HEK293T (cell line): ENCODE results near the gene BCL2.

ENCODE experiments used
- CTCF ChIA-PET: fragments of 350-600 bp; formaldehyde crosslinking; extraction: SDS; loops from one replicate; lab custom pipeline; 2021; ENCODE audit warnings: antibody characterized with exemption, inconsistent platforms; lab: Yijun Ruan, JAX
- POLR2A ChIA-PET: fragments of 350-600 bp; formaldehyde crosslinking; extraction: SDS; loops from one replicate; lab custom pipeline; 2020; ENCODE audit warnings: antibody characterized with exemption, inconsistent platforms; lab: Yijun Ruan, JAX
- DNase-seq: peaks from one replicate; pipeline ENCODE4 v3.0.0; 2012; ENCODE audit warnings: mixed read lengths; ENCODE audit errors: extremely low spot score
- ARNT ChIP-seq: fragments of 450-650 bp; IDR thresholded peaks from 2 replicates; pipeline ENCODE4 v1.6.1; 2017; ENCODE audit warnings: mild to moderate bottlenecking
- BHLHE40 ChIP-seq: fragments of 450-650 bp; IDR thresholded peaks from 2 replicates; pipeline ENCODE4 v1.6.1; 2016; ENCODE audit warnings: mild to moderate bottlenecking, moderate library complexity, borderline replicate concordance
- CTBP1 ChIP-seq: fragments of 450-650 bp; IDR thresholded peaks from 2 replicates; pipeline ENCODE4 v1.6.1; 2016; ENCODE audit warnings: borderline replicate concordance
- ELF4 ChIP-seq: fragments of 450-650 bp; IDR thresholded peaks from 2 replicates; pipeline ENCODE4 v1.6.1; 2017; ENCODE audit warnings: antibody characterized with exemption
- FOXA1 ChIP-seq: fragments of 450-650 bp; IDR thresholded peaks from 2 replicates; pipeline ENCODE4 v1.6.1; 2016; ENCODE audit warnings: mild to moderate bottlenecking
- FOXK2 ChIP-seq: fragments of 450-650 bp; IDR thresholded peaks from 2 replicates; pipeline ENCODE4 v1.6.1; 2016; ENCODE audit warnings: mild to moderate bottlenecking
- FOXM1 ChIP-seq: fragments of 450-650 bp; IDR thresholded peaks from 2 replicates; pipeline ENCODE4 v1.6.1; 2017; ENCODE audit warnings: mild to moderate bottlenecking, borderline replicate concordance
- HDGF ChIP-seq: fragments of 450-650 bp; IDR thresholded peaks from 2 replicates; pipeline ENCODE4 v1.6.1; 2017; ENCODE audit warnings: antibody characterized with exemption, borderline replicate concordance
- L3MBTL2 ChIP-seq: fragments of 450-650 bp; conservative IDR thresholded peaks from 2 replicates; pipeline ENCODE4 v1.6.1; 2016; ENCODE audit warnings: mild to moderate bottlenecking
- LEF1 ChIP-seq: fragments of 450-650 bp; IDR thresholded peaks from 2 replicates; pipeline ENCODE4 v1.6.1; 2017; ENCODE audit warnings: mild to moderate bottlenecking, borderline replicate concordance
- NFRKB ChIP-seq: fragments of 450-650 bp; IDR thresholded peaks from 2 replicates; pipeline ENCODE4 v1.6.1; 2016; ENCODE audit warnings: mild to moderate bottlenecking, moderate library complexity
- SP1 ChIP-seq: fragments of 450-650 bp; IDR thresholded peaks from 2 replicates; pipeline ENCODE4 v1.6.1; 2017
- SUZ12 ChIP-seq: fragments of 450-650 bp; IDR thresholded peaks from 2 replicates; pipeline ENCODE4 v1.6.1; 2016; ENCODE audit warnings: mild to moderate bottlenecking
- TARDBP ChIP-seq: fragments of 450-650 bp; IDR thresholded peaks from 2 replicates; pipeline ENCODE4 v1.6.1; 2016
- ZNF384 ChIP-seq: fragments of 450-650 bp; IDR thresholded peaks from 2 replicates; pipeline ENCODE4 v1.6.1; 2016
- TF ChIP-seq, protein P1 (sequence below): fragments of 450-650 bp; IDR thresholded peaks from 2 replicates; pipeline ENCODE4 v1.6.1; 2016

Gene BCL2

DNA sequence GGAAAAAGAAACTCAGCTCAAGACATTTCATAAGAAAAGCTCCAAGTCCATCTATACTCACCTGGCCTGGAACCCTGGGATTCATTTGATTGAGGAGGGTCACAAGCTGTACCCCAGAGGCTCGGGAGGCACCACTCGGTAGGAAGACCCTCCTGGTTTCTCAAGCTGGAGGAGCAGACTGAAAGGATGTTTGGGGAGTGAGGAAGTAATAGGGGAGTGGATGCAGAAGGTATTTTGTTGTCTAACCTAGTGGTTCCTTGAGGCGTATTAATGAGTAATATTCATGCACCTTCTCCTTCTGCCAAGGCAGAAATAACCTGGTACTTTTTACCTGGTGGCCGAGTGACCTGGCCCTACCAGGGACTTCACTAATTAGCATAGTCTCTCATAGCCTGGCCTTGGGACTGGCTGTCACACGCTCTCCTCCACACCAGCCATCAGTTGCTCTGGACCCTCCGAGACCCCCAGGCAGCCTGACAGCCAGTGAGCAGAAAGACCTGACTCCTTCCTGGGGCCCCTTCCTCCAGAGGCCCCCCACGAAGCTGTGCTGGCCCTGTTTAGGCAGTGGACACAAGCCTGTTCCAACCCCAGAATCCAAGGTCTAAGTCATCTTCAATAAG lies 161.4 kb downstream of the BCL2 start:
- TF ChIP-seq FOXA1, result no peak
- no peak for TF ChIP-seq HDGF
- no peak for TF ChIP-seq L3MBTL2
- TF ChIP-seq NFRKB, result no peak
- no peak for TF ChIP-seq ARNT
- TF ChIP-seq FOXK2, result no peak
- no peak for TF ChIP-seq CTBP1
- TF ChIP-seq SUZ12, result no peak
- TF ChIP-seq, protein P1, sequence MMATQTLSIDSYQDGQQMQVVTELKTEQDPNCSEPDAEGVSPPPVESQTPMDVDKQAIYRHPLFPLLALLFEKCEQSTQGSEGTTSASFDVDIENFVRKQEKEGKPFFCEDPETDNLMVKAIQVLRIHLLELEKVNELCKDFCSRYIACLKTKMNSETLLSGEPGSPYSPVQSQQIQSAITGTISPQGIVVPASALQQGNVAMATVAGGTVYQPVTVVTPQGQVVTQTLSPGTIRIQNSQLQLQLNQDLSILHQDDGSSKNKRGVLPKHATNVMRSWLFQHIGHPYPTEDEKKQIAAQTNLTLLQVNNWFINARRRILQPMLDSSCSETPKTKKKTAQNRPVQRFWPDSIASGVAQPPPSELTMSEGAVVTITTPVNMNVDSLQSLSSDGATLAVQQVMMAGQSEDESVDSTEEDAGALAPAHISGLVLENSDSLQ, result no peak
- TF ChIP-seq FOXM1, result no peak
- TF ChIP-seq ELF4, result no peak
- no peak for TF ChIP-seq BHLHE40
- no peak for TF ChIP-seq SP1
- TF ChIP-seq TARDBP, result no peak
- no peak for TF ChIP-seq ZNF384
- no peak for TF ChIP-seq LEF1
- ChIA-PET CTCF (interaction anchor here (0.6 kb wide), 1 partner anchor 350 kb away, joined by 3 read pairs; no protein-coding TSS in a partner anchor), POLR2A (no interaction called here)
- no peak for DNase-seq

DNA sequence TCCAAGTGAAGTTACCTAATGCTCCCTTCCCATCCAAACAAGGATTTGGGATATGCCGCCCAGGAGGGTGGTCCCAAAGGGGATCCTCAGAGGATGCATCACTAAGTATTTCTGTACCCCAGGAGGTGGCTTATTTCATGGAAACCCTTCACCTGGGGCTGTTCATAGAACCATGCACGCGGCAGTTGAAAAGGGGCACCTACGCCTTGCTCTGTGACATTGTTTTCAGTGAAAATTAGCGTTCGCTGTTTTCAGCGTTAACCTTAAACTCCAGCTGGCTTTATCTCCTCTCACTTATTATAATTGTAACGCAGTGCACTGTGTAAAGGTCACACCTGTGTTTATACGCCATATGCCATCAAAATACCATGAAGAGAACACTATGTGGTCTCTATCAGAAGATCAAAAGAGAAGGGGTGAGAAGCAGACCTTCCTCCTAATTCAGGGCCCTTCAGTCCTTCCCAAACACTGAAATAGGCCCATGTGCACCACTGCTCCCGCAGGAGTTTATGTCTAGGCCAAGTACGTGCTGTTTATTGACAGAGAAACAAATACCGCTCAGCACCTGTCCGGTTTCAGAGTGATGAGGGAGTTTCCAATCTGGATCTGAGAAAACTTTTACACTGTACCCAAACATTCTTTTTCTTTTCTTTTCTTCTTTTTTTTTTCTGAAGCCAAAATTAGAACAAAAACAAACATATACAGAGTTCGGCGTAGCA lies 162.1 kb downstream of the BCL2 start:
- POLR2A ChIA-PET, result no interaction called here
- TF ChIP-seq TARDBP (no peak), CTBP1 (no peak), L3MBTL2 (no peak), FOXA1 (no peak), FOXM1 (no peak), NFRKB (no peak), ARNT (no peak), HDGF (no peak), LEF1 (no peak), SP1 (no peak), ZNF384 (no peak), FOXK2 (no peak), SUZ12 (no peak), ELF4 (no peak), BHLHE40 (no peak)
- TF ChIP-seq, protein P1, result no peak
- CTCF ChIA-PET, result no interaction called here
- DNase-seq, result no peak

DNA sequence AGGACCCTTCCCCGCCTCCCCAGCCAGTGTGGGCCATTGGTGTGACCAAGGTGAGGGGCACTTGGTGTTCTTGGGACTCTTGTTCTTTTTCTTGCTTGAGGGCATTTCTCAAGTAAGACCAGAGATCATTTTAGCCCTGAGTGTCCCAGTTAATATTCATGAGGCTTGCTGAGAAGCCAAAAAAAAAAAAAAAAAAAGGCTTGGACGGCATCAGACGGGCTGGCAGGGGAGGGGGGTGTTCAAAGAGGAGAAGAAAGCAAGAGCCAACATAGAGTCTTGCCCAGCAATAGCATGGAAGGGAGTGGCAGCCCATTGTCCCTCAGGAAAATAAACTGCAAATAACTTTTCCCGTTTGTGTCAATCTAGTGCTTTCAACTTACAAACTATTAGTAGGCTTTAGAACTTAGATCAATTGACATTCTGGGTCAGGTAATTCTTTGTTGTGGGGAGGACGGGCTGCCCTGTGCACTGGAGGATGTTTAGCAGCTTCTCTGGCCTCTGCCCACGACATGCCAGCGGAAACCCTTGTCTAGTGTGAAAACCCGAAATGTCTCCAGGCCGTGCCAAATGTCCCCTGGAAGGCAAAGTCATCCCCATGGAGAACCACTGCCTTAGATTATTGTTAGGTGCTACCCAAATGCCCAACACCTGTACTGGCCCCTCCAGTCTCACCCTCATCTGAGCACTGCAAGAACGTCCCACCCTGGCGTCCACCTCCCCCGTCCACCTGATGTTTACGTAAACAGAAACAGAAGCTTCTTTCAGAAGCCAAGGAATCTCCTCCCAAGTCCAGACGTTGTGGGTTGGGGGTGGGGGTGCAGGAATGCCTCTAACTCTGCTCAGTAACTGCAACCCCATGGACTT lies 163.4 kb downstream of the BCL2 start:
- ChIA-PET POLR2A (no interaction called here), CTCF (no interaction called here)
- TF ChIP-seq ZNF384 (no peak), SUZ12 (no peak), BHLHE40 (no peak), FOXA1 (no peak), NFRKB (no peak)
- DNase-seq, result no peak

DNA sequence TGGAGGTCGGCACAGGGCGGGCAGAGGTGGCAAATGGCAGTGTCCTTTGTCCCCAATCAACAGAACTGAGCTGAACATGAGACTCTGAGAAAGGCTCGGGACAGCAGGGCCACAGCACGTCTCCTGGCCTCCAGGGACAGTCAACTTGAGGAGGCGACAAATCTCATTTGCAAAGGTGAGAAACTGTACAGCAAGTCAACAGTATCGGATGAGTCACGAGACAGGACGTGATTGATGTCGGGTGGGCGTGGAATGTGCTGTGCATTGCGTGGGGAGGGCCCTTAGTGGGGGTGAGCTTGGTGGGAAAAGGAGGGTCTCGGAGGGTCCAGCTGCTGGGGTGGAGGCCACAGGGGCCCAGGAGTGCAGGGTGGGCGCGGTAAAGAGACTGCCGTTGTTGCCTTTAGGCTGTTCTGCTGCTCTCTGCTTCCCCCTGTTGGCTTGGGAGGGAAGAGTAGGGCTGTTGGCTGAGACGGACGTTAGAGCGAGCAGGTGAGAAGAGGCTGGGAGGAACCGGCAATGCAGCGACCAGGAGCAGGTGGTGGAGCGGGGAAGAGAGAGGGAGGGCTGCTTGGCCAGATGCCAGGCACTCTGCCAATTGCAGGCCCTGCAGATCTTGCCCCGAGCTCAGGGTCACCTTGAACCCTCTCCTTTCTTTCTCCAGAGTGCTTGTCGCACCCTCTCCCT lies 164.3 kb downstream of the BCL2 start:
- peak; percentile 71 for DNase-seq
- POLR2A ChIA-PET, result no interaction called here
- CTCF ChIA-PET, result interaction anchor here (0.7 to 1.2 kb wide), 3 partner anchors 9 to 37 kb away, joined by 3 to 4 read pairs (median 3); no protein-coding TSS in a partner anchor
- TF ChIP-seq SP1, result no peak
- TF ChIP-seq, protein P1, result peak; percentile 87

DNA sequence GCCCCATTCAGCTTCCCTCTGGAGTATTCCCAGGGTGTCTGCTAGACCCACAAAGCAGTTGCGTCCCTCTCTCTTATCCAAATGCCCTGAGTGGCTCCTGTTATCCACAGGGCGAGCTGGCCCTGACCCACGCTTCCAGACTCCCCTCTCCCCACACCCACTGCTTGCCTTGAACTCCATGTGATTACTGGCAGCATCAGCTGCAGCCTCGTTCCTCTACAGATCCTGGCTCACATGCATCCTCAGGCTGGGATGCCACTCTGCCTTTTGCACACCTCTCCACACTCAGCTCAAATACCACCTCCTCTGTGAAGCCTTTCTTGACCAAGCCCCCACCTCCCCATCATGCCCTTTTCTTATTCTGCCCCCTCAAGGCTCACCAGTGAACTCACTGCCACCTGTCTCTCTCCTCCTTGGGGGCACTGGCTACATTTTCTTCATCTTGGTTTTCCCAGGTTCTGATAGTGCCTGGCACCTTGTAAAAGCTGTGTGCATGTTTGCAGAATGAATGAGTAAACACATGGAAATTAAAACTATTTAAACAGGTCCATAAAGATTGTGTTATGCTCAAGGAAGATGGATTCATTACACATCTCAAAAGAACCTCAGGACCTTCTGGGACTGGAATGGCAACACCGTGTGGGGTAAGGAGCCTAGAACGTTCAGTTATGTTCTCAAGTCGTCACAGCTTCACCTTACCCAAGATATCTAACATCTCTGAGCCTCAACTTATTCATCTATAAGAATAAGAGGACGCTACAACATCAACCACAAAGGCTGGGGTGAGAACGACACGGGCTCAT lies 165.0 kb downstream of the BCL2 start:
- TF ChIP-seq FOXM1 (no peak), L3MBTL2 (no peak), ZNF384 (no peak), NFRKB (no peak), ARNT (no peak), ELF4 (no peak), CTBP1 (no peak), SUZ12 (no peak), FOXA1 (no peak), TARDBP (no peak), FOXK2 (no peak)
- TF ChIP-seq, protein P1, result no peak
- ChIA-PET CTCF (interaction anchor here (0.6 to 1.2 kb wide), 5 partner anchors 9 to 439 kb away, joined by 3 to 4 read pairs (median 3); partner anchors contain the start of gene PHLPP1), POLR2A (interaction anchor here (1.1 kb wide), 1 partner anchor 18 kb away, joined by 3 read pairs; no protein-coding TSS in a partner anchor)
- no peak for DNase-seq
